HG03196 (cell line): Measurements from ENCODE around the gene DBH.

ENCODE experiments used
- ATAC-seq: cut with Tn5 transposase; IDR thresholded peaks from one replicate; pipeline ENCODE4 v1.9.1; 2021; ENCODE audit not compliant: unreplicated experiment

DBH gene

DNA sequence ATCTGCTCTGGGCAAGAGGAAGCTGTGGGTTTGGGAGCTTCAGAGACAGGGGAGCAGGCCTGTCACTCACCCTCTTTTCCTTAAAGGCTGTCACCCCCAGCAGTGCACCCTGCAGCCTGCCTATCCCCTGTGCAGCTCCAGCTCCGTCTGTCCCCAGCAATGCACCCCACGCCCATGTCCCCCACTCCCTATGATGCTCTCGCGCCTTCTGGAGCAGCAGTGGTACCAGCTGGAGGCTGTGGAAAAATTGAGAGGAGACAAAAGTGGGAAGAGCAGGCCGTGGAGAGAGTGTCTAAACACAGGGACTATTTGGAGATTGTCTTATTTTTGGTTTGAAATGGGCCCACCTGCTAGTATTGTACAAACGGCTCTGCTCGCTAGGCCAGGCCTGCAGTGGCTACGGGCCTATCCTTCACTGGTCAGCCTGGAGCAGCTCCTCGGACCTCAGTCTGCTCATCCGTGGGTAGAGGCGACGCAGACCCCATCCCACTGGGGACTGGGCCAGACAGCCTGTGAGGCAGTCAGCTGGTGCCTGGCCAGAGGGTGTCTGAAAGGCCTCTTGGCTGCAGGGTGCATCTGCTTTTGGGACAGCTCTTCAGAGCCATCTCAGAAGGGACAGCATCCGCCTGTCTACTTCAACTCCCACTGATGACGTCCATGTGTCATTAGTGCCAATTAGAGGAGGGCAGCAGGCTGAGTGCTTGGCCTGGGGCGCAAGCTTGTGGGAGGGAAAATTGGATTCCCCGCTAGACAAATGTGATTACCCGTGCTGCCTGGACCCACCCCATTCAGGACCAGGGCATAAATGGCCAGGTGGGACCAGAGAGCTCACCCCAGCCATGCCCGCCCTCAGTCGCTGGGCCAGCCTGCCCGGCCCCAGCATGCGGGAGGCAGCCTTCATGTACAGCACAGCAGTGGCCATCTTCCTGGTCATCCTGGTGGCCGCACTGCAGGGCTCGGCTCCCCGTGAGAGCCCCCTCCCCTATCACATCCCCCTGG is at the start of gene DBH:
DBH (plus strand) TSS at position 831 of the 999 bp plus-strand sequence; CDS start at position 840, 9 bp downstream.
- ATAC-seq = no peak

DNA sequence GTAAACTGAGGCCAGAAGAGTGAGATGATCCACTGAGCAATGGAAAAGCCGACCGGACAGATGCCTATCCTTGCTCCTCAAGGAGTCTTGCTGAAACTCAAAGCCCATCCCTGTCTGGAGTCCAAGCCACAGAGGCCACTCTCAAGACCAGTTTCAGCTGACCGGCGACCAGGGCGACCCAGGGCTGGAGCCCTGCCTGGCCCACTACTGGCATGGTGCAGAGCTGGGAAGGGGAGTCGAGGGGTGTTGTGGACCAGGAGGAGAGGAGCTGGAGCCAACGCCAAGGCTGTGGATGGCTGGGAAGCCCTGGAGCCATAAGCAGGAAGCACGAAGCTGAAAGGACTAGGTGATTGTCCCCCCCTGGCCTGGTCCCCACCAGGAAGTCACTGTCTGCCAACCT is 49.1 kb upstream of the DBH start:
- no peak for ATAC-seq

DNA sequence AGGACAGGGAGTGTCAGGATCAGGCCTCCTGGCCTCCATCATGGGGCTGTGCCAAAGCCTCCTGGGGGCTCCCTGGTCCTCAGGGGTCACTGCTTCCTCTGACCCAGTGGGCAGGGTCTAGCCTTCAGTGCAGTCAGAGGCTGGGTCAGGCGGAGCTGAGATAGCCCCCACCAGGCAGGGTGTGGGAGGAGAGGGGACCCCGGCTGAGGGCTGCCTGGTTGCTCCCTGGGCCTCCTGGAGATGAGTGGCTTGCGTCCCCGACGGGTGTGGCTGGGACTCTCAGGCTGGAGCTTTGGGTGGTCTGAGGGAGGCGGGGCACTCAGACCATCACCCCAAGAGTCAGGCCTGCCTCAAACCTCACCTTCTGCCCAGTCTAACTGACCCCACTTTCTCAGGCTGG is 48.7 kb upstream of the DBH start:
- no peak for ATAC-seq

DNA sequence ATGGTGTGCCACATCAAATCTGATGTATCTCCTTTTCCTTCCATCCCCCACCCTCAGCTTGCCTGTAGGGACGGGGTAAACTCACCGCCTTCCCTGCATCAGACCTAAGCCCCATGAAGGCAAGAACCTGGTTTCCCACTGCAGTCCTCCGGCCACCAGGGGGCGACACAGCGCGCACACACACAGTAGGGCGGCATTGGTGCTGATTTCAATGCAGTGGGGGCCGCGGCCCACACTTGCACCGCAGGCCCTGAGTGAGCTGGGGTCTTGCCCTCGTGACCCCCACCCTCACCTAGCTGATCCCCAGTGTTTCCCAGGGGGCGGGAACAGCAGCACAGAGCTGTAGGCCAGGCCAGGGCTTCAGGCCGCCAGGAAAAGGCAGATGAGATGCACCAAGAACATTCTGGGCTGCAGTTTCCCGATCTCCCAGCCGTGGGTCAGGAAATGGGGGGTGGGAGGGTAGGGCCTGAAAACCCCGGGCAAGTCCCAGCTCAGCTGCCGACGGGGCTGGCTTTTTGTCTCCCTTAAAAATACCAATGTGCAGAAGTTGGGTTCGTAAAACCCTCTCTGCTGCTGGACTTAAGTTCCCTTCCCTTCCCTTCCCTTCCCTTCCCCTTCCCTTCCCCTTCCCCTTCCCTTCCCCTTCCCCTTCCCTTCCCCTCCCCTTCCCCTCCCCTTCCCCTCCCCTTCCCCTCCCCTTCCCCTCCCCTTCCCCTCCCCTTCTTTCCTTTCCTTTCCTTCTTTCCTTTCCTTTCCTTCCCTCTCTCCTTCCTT is 46.5 kb upstream of the DBH start:
- ATAC-seq = no peak

DNA sequence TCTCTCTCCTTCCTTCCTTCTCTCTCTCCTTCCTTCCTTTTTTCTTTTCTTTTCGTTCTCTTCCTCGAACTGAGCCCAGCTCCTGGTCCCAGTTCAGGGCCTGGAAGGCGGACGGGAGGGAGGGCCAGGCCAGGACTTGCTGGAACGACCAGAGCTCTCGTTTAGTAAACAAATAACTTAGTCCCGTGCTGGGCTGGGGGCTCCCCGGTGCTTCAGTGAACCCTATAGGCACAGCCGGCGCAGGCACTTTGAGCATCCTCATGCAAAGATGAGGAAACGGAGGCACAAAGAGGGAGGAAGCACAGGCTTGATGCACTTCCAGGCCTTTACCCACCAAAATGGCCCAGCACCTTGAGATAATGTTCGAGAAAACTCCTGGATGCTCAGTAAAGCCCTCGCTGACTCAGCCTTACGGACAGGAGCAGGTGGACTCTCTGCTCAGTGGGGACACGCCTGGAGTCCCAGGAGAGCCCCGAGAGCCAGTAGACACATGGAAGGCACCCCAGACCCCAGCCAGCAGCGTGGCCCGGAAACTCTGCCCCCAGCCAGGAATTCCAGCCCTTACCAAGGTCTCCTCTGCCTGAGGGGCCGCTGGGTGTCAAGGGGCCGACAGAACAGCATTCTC is 45.8 kb upstream of the DBH start:
- ATAC-seq = no peak

DNA sequence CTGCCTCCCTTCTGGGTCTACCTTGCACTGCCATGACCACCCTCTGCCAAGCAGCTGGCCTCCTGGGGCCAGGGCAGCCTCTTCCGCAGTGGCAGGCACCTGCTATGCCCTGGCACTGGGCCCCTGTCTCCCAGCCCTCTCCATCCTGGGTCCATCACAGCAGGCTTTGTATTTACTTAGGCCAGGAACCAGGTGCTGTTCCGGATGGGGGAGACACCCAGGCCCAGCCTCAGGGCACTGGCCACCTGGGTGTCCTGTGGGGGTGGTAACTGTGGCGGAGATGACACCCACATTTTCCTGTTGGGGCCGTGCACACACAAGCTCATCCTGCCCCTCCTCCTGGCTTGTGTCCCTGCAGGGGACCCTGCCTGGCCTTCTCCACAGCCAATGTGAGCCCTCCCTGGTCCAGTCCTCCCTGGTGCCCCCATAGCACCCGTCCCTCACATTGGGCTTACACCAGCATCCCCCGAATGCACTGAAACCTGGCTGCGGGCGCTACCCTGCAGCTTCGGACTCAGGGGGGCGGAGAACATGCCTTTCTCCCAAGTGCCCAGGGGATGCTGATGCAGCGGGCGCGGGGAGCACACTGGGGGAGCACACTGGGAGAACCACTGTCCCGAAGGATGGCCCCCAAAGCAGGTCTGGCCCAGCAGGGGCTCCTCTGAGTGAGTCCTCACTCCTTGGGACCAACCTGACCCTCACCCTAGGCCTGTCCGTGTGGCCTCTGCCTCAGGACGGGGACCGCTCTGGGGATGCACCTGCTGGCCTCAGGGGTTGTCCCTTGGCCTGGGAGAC is 44.9 kb upstream of the DBH start:
- ATAC-seq = no peak

DNA sequence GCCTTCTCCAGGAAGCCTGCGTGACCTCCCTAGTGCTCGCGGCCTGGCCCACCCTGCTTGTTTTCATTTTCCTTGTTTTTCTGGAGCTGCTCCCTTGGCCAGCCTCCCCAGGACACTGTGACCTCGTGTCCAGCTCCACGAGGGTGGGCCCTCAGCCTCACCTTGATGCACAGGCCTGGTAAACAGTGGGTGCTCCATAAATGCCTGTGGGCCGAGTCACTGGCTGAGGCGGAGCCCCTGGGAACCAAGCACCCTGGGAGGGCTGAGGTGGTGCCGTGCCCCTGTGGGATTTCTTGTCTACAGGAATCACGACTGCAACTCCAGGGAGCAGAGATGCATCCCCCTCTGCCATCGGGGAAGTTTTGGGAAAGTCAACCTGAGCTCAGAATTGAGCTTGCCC is 44.2 kb upstream of the DBH start:
- ATAC-seq = no peak

DNA sequence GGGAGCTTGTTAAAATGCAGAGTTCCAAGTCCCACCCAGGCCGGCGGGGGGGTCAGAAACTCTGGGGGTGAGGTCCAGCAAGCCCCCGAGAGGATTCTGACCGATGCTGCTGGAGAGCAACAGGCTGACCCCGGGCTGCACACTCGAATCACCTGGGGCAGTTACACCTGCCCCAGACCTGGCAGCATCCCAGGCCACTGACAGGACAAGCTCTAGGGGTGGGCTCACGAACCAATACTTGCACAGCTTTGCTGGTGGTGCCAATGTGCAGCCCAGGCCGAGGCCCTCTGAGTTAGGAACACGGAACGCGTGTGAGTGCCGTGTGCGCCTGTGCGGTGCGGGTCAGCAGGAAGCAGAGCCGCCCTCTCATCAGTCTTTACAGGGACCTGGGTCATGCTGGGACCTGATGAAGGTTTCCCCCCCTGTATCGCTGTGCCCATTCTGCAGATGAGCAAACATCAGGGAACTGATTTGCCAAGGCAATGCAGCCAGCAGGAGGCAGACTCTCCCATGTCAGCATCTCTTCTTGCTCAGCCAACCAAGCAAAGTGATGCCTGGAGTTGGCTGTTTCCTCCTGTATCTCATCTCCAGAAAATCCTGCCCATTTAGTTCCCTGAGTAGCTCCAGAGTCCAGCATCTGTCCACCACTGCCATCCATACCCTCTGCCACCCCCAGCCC is 43.3 kb upstream of the DBH start:
- no peak for ATAC-seq

DNA sequence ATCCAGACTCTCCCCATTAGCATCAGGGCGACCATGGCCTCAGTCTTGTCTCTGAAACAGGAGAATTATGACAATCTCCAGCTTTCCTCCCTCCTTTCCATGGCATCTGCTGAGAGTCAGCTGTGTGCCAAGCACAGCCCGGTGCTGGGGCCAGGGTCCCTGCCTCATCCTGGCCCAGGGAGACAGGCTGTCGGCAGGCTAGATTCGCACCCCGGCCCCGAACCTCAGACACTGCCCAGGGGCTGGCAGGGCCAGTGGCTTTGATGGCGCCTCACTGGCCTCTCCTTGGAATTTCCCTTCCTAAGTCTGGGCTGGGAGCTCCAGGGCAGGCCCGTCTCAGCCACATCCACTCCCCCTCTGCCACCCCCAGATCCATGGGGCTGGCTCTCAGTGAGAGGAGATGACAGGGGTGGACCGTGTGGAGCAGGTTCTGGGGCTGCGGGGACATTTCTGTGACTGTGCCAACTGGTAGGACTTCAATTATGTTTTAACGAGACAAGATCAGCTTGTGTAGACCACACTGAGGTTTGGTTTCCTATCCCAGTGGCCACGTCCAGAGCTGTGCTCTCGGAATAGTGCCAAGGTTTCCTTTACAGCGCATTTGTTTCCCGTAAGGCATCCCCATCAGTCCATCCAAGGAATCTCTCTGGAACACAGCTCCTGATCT is 42.4 kb upstream of the DBH start:
- ATAC-seq = no peak

DNA sequence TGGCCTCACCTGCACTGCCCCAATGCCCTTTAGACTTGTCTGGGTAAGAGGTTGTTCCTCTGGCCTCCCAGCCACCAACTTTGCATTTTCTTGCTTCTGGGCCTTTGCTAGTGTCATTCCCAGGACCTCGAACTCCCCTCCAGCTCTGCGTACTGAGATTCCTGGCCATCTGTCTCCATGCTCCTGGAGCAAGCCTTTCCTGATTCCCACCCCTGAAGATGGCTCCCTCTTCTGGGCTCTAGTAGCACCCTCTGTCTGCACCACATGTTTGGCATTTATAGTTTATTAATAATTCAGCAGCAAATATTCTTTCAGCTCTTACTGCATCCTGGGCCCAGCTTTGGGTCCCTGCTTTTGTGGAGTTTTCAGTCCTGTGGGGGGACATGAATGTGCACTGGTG is 41.9 kb upstream of the DBH start:
- ATAC-seq = no peak

DNA sequence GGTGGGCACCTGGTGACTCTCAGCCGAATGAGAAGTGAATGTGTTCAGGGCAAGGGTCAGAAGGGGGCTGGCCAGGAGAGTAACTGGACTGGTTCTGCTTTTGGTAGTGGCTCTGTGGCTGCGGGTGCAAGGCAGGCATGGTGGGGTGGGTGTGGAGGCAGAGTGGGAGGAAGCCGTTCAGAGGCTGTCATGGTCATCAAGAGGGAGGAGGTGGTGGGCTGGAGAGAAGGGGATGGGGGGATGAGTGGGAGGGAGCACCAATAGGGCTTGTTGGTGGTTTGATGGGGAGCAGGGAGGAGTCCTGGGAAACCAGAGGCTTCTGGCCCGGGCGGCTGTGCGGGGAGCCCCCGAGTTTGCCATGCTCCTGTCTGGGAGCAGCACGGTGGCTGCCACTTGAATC is 40.3 kb upstream of the DBH start:
- ATAC-seq = no peak

DNA sequence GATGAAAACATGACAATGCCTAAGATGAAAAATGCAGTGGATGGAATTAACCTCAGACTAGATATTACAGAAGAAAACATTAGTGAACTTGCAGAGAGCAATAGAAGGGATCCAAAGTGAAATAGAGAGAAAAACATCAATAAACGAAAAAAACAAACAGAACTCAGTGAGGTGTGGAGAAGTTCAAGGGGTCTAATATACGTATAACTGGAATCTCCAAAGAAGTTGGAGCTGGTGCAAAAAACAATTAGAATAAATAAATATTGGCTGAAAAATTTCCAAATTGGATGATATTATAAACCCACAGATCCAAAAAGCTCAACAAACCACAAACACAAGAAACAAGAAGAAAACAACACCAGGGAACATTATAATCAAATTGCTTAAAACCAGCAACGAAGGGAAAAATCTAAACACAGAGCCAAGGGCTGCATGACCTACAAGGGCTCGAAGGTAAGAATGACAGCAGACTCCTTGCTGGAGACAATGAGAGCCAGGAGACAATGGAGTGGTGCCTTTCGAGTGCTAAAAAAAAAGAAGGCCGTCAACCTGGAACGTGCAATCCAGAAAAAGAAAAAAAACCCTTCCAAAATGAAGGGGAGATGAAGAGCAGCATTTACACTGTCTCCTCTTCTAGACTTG is 38.7 kb upstream of the DBH start:
- no peak for ATAC-seq

DNA sequence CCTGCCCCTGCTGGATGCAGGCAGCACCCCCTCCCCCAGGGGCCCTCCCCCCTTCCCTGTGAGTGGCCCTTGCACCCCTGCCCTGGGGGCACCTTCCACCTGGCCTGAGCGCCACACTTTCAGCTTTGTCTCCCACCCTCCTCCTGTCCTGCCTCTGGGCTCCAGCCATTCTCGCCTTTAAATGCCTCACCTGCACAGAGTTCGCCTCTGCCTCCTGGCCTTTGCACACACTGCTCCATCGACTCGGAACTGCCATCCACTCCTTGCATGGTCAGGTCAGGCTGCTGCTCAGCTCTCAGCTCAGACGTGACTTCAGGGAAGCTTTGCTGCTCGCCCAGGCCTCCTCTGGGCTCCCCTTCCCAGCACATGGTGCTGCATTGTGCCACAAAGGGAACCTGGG is 37.2 kb upstream of the DBH start:
- no peak for ATAC-seq

DNA sequence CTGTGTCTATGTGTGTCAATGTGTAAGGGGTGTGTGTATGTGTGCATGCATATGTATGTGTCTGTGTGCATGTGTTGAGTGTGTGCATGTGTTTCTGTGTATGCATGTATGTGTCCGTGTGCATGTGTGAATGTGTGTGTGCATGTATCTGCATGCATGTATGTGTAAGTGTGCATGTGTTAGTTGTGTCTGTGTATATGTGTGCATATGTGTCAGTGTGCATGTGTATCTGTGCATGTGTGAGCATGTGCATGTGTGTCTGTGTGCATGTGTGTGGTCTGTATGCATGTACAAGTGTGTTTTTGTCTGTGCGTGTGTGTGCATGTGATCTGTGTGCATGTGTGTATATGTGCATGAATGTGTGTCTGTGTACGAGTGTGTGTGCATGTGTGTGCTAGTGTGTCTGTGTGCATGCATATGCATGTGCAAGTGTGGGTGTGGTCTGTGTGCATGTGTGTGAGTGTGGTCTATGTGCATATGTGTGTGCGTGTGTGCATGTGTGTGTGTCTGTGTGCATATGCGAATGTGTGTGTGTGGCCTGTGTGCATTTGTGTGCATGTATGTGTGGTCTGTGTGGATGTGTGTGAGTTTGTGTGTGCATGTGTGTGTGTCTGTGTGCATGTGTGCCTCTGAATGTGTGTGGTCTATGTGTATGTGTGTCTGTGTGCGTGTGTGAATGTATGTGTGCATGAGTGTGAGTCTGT is 36.5 kb upstream of the DBH start:
- no peak for ATAC-seq

DNA sequence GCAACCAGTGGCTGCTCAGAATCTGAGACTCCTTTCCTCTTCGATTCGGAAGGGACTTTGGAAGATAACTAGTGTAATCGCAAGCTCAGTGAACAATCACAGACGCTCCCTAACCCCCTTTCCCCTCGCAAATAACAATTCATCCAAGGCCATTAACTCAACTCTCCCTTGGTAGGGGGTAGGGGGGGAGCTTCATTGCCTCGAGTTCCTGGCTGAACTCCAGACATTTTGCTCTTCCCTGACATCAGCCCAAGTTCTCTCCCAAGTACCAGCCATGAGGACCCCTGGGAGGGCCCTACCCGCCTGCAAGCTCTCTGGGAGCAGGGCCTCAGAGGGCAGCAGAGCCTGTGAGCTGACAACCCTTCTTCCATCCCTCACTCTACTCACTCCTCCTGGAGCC is 35.4 kb upstream of the DBH start:
- no peak for ATAC-seq

DNA sequence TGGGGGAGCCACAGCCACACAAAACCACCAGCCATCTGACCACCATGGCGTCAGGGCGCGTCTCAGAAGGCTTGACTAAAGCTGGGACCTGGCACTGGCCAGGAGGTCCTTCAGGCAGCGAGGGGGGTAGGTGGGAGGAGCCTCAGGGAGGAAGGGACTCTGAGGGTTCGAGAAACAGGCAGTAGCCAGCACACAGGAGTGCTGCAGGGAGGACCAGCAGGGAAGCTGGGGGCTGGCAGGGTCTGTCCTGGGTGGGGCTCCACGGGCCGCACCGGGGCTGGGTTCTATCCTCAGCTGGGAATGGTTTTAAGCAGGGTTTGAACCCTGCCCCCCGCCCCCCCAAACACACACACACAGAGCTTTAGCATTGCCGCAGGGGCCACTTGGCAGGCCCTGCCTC is 34.4 kb upstream of the DBH start:
- ATAC-seq = no peak

DNA sequence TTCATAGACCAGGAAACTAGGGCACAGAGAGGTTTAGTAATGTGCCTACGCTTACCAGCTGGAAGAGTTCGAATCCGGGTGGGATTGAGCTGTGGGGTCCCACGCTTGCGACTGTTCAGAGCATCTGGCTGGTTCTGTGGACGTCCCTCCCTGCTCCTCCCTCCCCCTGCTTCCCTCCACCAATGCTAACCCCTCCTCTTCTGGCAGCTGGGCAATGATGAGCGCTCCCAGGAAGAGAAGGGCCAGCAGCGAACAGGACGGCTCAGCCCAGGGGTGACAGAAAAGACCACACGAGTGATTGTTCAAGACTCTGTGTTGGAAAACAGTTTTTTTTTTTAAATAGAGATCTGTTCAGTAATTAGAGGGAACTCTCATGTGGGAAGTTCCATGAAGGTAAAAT is 33.9 kb upstream of the DBH start:
- no peak for ATAC-seq

DNA sequence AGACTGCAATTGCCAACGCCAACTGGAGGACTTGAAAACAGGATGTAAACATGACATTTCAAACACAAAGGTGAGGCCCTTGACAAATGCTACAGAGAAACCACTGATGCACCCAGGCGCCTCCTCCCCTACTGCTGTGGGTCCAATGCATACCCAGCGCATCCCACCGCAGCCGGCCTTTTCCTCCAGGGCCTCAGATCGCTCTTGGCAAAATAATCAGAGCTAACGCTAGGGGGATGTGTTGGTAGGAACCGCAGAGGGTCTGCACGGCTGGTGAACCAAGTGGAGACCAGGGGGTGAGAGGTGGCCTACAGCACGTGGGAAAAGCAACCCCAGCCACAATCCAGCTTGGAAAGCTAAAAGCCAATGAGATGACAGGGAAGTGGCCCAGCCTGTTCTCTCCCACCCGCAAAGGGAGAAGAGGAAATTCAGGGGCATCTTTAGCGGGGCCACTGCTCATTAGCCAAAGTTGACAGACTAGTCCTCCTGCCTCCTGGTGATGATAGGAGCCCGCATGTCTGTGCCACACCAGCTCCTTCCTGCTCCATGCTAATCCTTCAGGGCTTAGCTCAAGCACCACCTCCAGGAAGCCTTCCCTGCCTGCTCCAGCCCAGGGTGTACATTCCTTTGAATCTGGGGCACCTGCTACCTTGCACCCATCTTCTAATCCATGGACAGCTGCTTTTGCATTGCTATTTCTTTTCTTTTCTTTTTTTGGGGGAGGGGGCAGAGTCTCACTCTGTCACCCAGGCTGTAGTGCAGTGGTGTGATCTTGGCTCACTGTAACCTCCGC is 32.8 kb upstream of the DBH start:
- no peak for ATAC-seq
